A673 (cell line): ENCODE measurements around the gene BMP8B.

Experiments
- CTCF ChIP-seq: fragments of 300-800, 200-600 bp; sonication (generic); conservative IDR thresholded peaks from 2 replicates; pipeline ENCODE4 v1.5.1; 2017; ENCODE audit warnings: low read depth, mild to moderate bottlenecking, antibody characterized with exemption, low read length, moderate library complexity, mixed read lengths
- EZH2 ChIP-seq: fragments of 200-600 bp; sonication (generic); IDR thresholded peaks from 2 replicates; pipeline ENCODE4 v1.6.1; 2017; ENCODE audit warnings: borderline replicate concordance, low read depth, mild to moderate bottlenecking, mixed read lengths, antibody characterized with exemption, low read length; ENCODE audit not compliant: poor library complexity, severe bottlenecking

- TF ChIP-seq CTCF = no peak
- no peak for TF ChIP-seq EZH2
Measured at GRCh38 chr1:39759436-39759726, 29.3 kb downstream of the BMP8B start.
